ENCODE results near the gene LSM2.

GRCh38 chr6:31775633-31776484 is 30.9 kb downstream of the LSM2 start:
- TF ChIP-seq POLR2A (IDR thresholded peaks at IDR 0.05): no peak
- TF ChIP-seq CTCF (IDR thresholded peaks at IDR 0.05): no peak
